Prostate gland (tissue), 2 donors: Measurements from ENCODE around the gene CD200. TPM values are rescaled to one million over a fixed set of nuclear protein-coding genes. Genes with fewer than 3 reads are reported as not detected.
"Not testable (repeated sequence)": the region's sequence is repeated elsewhere in the genome, so short reads cannot be mapped to it uniquely, and the experiment has no call there.

Experiments
- DNase-seq: peaks from one replicate; pipeline ENCODE4 v3.0.0-alpha.2; 2019; ENCODE audit warnings: low spot score
- H3K27ac ChIP-seq, 2 donors: fragments of 200-600 bp; sonication (generic); 2 replicates each; pipeline ENCODE4 v1.5.1; 2017 to 2019
- H3K27me3 ChIP-seq: fragments of 200-600 bp; sonication (generic); replicated peaks from 2 replicates; pipeline ENCODE4 v1.5.1; 2019; ENCODE audit not compliant: insufficient read depth
- H3K36me3 ChIP-seq, 2 donors: fragments of 200-600 bp; sonication (generic); 1 replicate in 1 of 2; 2 replicates in 1 of 2; pipeline versions ENCODE4 v1.5.1 to v1.8.1; 2017 to 2019
- H3K4me1 ChIP-seq: fragments of 200-600 bp; sonication (generic); replicated peaks from 2 replicates; pipeline ENCODE4 v1.5.1; 2019
- H3K4me3 ChIP-seq, 2 donors: fragments of 200-600 bp; sonication (generic); 2 replicates each; pipeline ENCODE4 v1.5.1; 2017 to 2019
- H3K9me3 ChIP-seq: fragments of 200-600 bp; sonication (generic); 2 replicates; pipeline ENCODE4 v1.5.1; 2017
- POLR2A ChIP-seq: fragments of 450-650 bp; IDR thresholded peaks from one replicate; pipeline ENCODE4 v1.6.1; 2016; ENCODE audit warnings: antibody characterized with exemption, mild to moderate bottlenecking
- POLR2AphosphoS5 ChIP-seq: sonication (generic); formaldehyde crosslinking; IDR thresholded peaks from one replicate; pipeline ENCODE4 v1.6.1; 2017; ENCODE audit warnings: antibody characterized with exemption
- WGBS: methylation state at CpG from one replicate; pipeline ENCODE4 v1.1.5; 2018; 5-methylcytosine and 5-hydroxymethylcytosine counted together
- intact Hi-C: fragments of 100-400 bp; cut with DNase I; formaldehyde crosslinking; loops from one replicate; pipeline ENCODE4 v1.14.2; 2022
- total RNA-seq, 2 donors: library from RNA; depleted of rRNA; stranded (reverse); fragments of >200 nt; gene quantifications; one replicate each; pipeline ENCODE4 v1.1.0, GENCODE V29; 2016
- TF ChIP-seq, protein P1 (sequence below), 4 experiments: fragments of 200-600 bp in 2 of 4; fragments of 450-650 bp in 2 of 4; sonication (generic) in 2 of 4; IDR thresholded peaks; 1 replicate in 3 of 4; 2 replicates in 1 of 4; pipeline ENCODE4 v1.5.1; 2016 to 2019; ENCODE audit warnings: antibody characterized with exemption in 4 of 4, mild to moderate bottlenecking in 2 of 4, moderate library complexity in 2 of 4

The CD200 gene
- total RNA-seq, 2 donors from 2014 or later = 5.2 to 6.3 TPM

GRCh38 chr3:112401617-112402016, 68.7 kb downstream of the CD200 start:
- no peak for DNase-seq
- intact Hi-C loops = no loop called here
- Histone ChIP-seq H3K4me1 (no peaks in the 10 kb centered on the region), H3K4me3 (no peak overlapping the region), H3K36me3 (no peaks in the 10 kb centered on the region), H3K27ac (no peak overlapping the region), H3K9me3 (no peaks in the 10 kb centered on the region), H3K27me3 (no peaks in the 10 kb centered on the region)
- TF ChIP-seq POLR2A (no peak), POLR2AphosphoS5 (no peak)
- TF ChIP-seq, protein P1, sequence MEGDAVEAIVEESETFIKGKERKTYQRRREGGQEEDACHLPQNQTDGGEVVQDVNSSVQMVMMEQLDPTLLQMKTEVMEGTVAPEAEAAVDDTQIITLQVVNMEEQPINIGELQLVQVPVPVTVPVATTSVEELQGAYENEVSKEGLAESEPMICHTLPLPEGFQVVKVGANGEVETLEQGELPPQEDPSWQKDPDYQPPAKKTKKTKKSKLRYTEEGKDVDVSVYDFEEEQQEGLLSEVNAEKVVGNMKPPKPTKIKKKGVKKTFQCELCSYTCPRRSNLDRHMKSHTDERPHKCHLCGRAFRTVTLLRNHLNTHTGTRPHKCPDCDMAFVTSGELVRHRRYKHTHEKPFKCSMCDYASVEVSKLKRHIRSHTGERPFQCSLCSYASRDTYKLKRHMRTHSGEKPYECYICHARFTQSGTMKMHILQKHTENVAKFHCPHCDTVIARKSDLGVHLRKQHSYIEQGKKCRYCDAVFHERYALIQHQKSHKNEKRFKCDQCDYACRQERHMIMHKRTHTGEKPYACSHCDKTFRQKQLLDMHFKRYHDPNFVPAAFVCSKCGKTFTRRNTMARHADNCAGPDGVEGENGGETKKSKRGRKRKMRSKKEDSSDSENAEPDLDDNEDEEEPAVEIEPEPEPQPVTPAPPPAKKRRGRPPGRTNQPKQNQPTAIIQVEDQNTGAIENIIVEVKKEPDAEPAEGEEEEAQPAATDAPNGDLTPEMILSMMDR (IDR thresholded peaks at IDR 0.05) = no peak
- WGBS = 58% methylated on average over 2 of the region's 2 CpGs

DNA sequence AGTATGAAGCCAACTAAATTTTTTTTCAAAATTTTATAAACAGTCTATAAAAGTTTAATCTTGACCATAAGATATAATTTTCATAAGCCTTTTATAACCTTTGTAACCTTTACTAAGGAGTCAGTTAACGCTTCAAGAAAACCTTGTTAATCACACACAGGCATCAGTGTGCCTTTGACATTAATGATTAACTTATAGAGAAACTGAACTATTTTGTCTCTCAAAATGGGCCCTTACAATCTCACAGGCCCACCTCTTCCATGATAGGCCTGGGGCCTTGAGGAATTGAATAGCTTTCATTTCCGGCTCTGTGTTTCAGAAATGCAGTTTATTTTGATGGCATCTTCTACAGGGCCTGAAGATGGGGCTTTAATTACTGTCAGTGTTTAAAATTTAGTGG, 70.1 kb downstream of the CD200 start:
- Histone ChIP-seq H3K36me3 (no peaks in the 10 kb centered on the region), H3K4me3 (no peak overlapping the region), H3K27ac (no peak overlapping the region), H3K27me3 (no peaks in the 10 kb centered on the region), H3K9me3 (no peaks in the 10 kb centered on the region), H3K4me1 (no peaks in the 10 kb centered on the region)
- TF ChIP-seq POLR2A (no peak), POLR2AphosphoS5 (no peak)
- TF ChIP-seq, protein P1 (IDR thresholded peaks at IDR 0.05) = no peak
- DNase-seq = no peak
- 87% methylated on average over 2 of the region's 2 CpGs for WGBS
- intact Hi-C loops = no loop called here

DNA sequence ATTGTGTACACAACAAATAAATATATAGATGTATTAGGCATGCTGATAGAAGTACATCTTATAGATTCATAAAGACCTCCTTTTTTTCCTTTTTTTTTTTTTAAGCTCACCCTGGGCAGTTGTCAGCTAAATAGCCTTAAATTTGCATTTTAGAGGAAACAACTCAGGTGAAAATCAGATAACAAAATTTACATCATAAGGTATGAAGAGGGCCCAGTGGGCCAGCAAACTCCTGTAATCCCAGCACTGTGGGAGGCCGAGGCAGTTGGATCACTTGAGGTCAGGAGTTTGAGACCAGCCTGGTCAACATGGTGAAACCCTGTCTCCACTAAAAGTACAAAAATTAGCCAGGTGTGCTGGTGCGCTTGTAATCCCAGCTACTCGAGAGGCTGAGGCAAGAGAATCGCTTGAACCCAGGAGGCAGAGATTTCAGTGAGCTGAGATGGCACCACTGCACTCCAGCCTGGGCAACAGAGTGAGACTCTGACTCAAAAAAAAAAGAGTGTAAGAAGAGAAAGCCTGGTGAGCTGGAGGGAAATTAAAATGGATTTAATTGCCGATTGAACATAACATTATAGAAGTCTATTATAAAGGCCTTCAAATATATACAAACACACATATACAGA, 72.1 kb downstream of the CD200 start:
- H3K36me3 ChIP-seq, H3K9me3 ChIP-seq, H3K27me3 ChIP-seq, intact Hi-C loops, H3K4me1 ChIP-seq, DNase-seq, H3K4me3 ChIP-seq, H3K27ac ChIP-seq: not testable (repeated sequence)
- WGBS = 92% methylated on average over 5 of the region's 5 CpGs

GRCh38 chr3:112405845-112406244, 72.9 kb downstream of the CD200 start:
- no peaks in the 10 kb centered on the region for H3K9me3 ChIP-seq
- H3K27me3 ChIP-seq = no peaks in the 10 kb centered on the region
- WGBS = 84% methylated on average over 4 of the region's 4 CpGs
- H3K4me1 ChIP-seq = no peaks in the 10 kb centered on the region
- no peak for DNase-seq
- no peak overlapping the region for H3K27ac ChIP-seq
- no peak for TF ChIP-seq POLR2A
- TF ChIP-seq, protein P1 (IDR thresholded peaks at IDR 0.05) = no peak
- no peak for TF ChIP-seq POLR2AphosphoS5
- intact Hi-C loops = no loop called here
- no peaks in the 10 kb centered on the region for H3K36me3 ChIP-seq
- no peak overlapping the region for H3K4me3 ChIP-seq

GRCh38 chr3:112407214-112407887, 74.4 kb downstream of the CD200 start:
- Histone ChIP-seq H3K4me1 (no peaks in the 10 kb centered on the region), H3K9me3 (no peaks in the 10 kb centered on the region), H3K36me3 (no peaks in the 10 kb centered on the region), H3K4me3 (no peak overlapping the region), H3K27ac (peak overlapping the region; percentile 39 to 55), H3K27me3 (no peaks in the 10 kb centered on the region)
- 11% methylated on average over 6 of the region's 6 CpGs for WGBS
- intact Hi-C loops = no loop called here
- DNase-seq = no peak
- TF ChIP-seq, protein P1 (IDR thresholded peaks at IDR 0.05) = no peak
- TF ChIP-seq POLR2AphosphoS5 (no peak), POLR2A (no peak)
